DND-41 (cell line): Measurements from ENCODE around the gene BORCS5.

Source experiments
- CTCF ChIP-seq: IDR thresholded peaks from 2 replicates; pipeline ENCODE4 v1.5.1; 2012; ENCODE audit warnings: borderline replicate concordance, low read length, moderate library complexity, mild to moderate bottlenecking; ENCODE audit not compliant: poor library complexity, severe bottlenecking; ENCODE audit errors: extremely low read depth
- EZH2 ChIP-seq: IDR thresholded peaks from 3 replicates; pipeline ENCODE4 v1.6.1; 2012; ENCODE audit warnings: borderline replicate concordance, low read depth, mild to moderate bottlenecking, moderate library complexity, low read length, inconsistent platforms; ENCODE audit not compliant: severe bottlenecking

- TF ChIP-seq CTCF (no peak), EZH2 (no peak)
These were observed 84.5 kb downstream of the BORCS5 start for GRCh38 chr12:12441429-12441807.
